HG03378 (cell line): ENCODE results near the gene RMDN2.

ENCODE experiments used
- ATAC-seq: cut with Tn5 transposase; IDR thresholded peaks from one replicate; pipeline ENCODE4 v1.9.1; 2021; ENCODE audit warnings: mild to moderate bottlenecking, moderate library complexity; ENCODE audit not compliant: unreplicated experiment

Gene RMDN2

GRCh38 chr2:37897511-37897910, 27.6 kb upstream of the RMDN2 start:
- ATAC-seq: no peak

- ATAC-seq: no peak
Measured at GRCh38 chr2:37898448-37898847, 26.6 kb upstream of the RMDN2 start.

- no peak for ATAC-seq
Measured at GRCh38 chr2:37902991-37903390, 22.1 kb upstream of the RMDN2 start.

- ATAC-seq: no peak
Measured at GRCh38 chr2:37904425-37904824, 20.7 kb upstream of the RMDN2 start.

GRCh38 chr2:37904993-37905392, 20.1 kb upstream of the RMDN2 start:
- ATAC-seq: no peak

GRCh38 chr2:37906131-37906530, 19.0 kb upstream of the RMDN2 start:
- no peak for ATAC-seq

- ATAC-seq: no peak
Measured at GRCh38 chr2:37907501-37908225, 17.4 kb upstream of the RMDN2 start.

GRCh38 chr2:37911296-37911873, 13.7 kb upstream of the RMDN2 start:
- ATAC-seq: no peak

GRCh38 chr2:37912056-37912455, 13.0 kb upstream of the RMDN2 start:
- no peak for ATAC-seq

GRCh38 chr2:37912616-37913015, 12.5 kb upstream of the RMDN2 start:
- no peak for ATAC-seq

- ATAC-seq: no peak
Measured at GRCh38 chr2:37914340-37914739, 10.7 kb upstream of the RMDN2 start.

- ATAC-seq: no peak
Measured at GRCh38 chr2:37915773-37916172, 9.3 kb upstream of the RMDN2 start.

- ATAC-seq: no peak
Measured at GRCh38 chr2:37916512-37917082, 8.5 kb upstream of the RMDN2 start.

- no peak for ATAC-seq
Measured at GRCh38 chr2:37917281-37918228, 7.5 kb upstream of the RMDN2 start.

GRCh38 chr2:37918742-37919186, 6.3 kb upstream of the RMDN2 start:
- no peak for ATAC-seq

- no peak for ATAC-seq
Measured at GRCh38 chr2:37919631-37920032, 5.5 kb upstream of the RMDN2 start.

- ATAC-seq: no peak
Measured at GRCh38 chr2:37920570-37920969, 4.5 kb upstream of the RMDN2 start.

- no peak for ATAC-seq
Measured at GRCh38 chr2:37921781-37922180, 3.3 kb upstream of the RMDN2 start.

- no peak for ATAC-seq
Measured at GRCh38 chr2:37923308-37924055, 1.6 kb upstream of the RMDN2 start.

GRCh38 chr2:37926635-37927034, 1.5 kb downstream of the RMDN2 start:
- no peak for ATAC-seq

- ATAC-seq: no peak
Measured at GRCh38 chr2:37928377-37928776, 3.3 kb downstream of the RMDN2 start.
